KOPT-K1 (cell line): Measurements from ENCODE around the gene CSF3.

Source experiments
- H3K27ac ChIP-seq: fragments of 200-600 bp; sonication (generic); 2 replicates; pipeline ENCODE4 v1.5.1; 2016; ENCODE audit warnings: antibody characterized with exemption, mild to moderate bottlenecking, low read depth, low read length; ENCODE audit not compliant: poor library complexity, severe bottlenecking
- H3K36me3 ChIP-seq: fragments of 200-600 bp; sonication (generic); 2 replicates; pipeline ENCODE4 v1.5.1; 2017; ENCODE audit warnings: antibody characterized with exemption, mild to moderate bottlenecking, low read length, moderate library complexity; ENCODE audit not compliant: insufficient read depth
- H3K9me3 ChIP-seq: fragments of 200-600 bp; sonication (generic); 2 replicates; pipeline ENCODE4 v1.5.1; 2017; ENCODE audit warnings: antibody characterized with exemption, low read length, mild to moderate bottlenecking; ENCODE audit not compliant: insufficient read depth, poor library complexity, severe bottlenecking

Gene CSF3

DNA sequence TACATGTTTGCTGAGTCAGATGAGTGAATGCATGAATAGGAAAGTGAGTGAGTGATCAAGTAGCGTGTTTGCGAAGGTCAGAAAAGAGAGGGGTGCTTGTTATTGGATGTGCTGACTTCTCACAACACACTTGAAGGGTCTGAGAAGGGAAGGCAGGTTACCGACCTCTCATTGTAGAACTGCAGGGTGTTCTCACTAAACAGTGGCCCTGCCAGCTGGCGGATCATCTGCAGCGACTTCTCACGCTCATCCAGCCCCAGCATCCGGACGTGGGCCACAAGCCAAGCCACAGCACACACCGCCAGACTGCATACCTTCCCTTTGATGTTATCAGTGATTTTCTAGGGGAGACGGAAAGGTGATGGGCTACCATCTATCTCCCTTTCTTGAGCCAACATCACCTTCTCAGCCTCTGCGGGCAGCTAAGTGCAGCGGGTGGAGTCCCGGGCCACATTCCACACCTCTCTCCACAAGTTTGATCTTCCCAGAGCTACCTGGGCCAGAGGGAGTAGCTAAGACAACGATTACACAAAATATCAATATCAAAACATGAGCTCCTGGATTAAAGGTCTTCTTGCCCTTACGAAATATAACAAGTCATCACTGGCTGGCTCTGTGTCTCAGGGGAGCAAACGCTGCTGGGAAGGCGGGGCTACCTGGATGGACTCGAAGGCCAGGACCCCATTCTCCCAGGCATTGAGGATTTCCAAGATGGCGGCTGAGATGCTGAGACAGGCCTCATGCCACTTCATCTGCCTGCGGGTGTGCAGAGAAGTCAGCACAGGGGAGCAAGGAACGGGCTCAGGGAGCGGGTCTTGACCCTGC is 11.0 kb downstream of the CSF3 start:
- no peaks in the 10 kb centered on the region for H3K9me3 ChIP-seq
- peaks cover 98% of the 10 kb centered on the region for H3K36me3 ChIP-seq
- H3K27ac ChIP-seq = peak overlapping the region; percentile 25

DNA sequence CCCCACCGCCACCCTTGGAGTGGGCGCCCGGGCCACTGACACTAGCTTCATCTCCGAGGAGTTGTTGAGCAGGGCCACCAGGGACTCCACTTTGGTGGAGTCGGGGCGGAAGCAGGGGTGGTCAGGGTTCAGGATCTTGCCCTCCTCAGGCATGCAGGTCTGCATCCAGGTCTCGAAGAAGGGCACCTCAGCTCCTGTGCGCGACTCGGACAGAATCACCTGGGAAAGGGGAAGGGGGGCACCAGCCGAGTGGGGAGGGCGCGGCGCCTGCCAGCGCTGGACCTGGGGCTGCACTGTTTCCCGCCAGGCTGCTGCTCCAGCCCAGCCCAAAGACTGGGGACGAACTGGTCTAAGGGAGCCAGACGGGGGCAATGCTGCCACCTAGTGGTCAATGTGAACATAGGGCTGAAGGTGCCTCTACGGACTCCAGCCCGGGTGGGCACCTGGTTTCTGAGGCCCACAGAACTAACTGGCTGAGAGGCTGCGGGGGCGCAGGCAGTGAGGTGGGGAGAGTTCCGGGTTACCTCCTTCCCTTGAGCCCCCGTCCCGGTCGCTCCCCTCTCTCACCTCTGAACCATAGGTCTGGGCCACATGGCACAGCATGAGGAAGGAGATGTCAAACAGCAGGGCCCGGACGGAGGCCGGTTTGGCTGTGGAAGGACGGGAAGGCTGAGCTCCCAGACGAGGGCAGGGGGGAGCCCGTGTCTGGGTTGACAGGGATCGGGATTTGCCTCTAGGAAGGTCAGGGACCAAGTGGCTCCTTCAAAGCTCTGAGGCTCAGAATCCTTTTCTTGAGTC is 11.8 kb downstream of the CSF3 start:
- H3K36me3 ChIP-seq = peaks cover 98% of the 10 kb centered on the region
- H3K27ac ChIP-seq = no peak overlapping the region
- no peaks in the 10 kb centered on the region for H3K9me3 ChIP-seq

DNA sequence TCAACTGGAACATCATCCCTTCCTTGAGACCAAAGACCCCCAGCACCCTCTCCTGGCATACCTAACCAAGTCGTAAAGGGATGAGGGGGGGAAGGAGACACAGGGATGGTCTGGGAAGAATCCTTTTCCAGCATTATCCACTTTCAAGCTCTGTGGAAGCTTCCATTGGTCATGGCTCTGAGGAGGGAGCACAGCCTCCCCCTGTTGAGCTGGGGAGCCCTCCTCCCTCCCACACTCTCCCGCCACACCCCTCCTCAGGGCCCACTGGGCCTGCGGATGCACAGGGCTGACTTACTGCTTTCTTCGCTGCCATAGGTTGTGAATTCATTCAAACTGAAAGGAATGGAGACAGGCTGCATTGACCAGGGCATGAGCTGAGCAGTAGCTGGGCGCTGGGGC is 12.4 kb downstream of the CSF3 start:
- H3K27ac ChIP-seq = no peak overlapping the region
- H3K9me3 ChIP-seq = no peaks in the 10 kb centered on the region
- H3K36me3 ChIP-seq = peaks cover 98% of the 10 kb centered on the region

DNA sequence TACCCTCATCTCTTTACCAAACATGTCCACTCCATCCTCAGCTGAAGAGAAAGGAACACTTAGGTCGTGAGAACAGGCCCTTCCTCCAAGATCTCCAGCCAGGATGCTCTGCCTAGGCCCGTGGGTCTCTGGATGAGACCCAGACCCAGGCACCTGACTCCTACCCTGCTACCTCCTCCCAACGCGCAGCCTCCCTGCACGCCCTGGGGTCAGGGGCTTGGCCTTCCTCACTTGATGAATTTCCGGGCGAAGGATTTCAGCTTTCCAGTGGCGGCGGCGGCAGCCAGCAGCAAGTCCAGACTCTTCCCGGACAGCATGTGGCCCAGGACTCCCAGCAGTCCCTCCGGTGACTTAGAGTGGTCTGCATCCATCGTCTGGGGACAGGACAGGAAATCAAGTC is 13.4 kb downstream of the CSF3 start:
- Histone ChIP-seq H3K27ac (no peak overlapping the region), H3K9me3 (no peaks in the 10 kb centered on the region), H3K36me3 (peaks cover 98% of the 10 kb centered on the region)

DNA sequence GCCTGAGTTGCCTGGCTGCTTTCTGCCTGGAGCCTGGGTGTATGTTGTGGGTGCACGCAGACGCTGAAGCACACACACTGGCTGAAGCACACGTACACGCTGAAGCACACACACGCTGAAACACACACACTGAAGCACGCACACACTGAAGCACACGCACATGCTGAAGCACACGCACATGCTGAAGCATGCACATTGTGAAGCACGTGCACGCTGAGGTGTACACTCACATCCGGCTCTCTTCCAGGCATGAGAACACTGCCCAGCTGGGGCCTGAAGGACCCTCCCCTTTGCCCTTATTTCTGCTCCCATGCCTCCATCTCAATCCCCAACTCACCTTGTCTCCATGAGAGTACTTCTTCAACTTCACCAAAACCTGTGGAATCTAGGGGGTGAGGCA is 16.5 kb downstream of the CSF3 start:
- Histone ChIP-seq H3K9me3 (no peaks in the 10 kb centered on the region), H3K27ac (no peak overlapping the region), H3K36me3 (peaks cover 98% of the 10 kb centered on the region)

DNA sequence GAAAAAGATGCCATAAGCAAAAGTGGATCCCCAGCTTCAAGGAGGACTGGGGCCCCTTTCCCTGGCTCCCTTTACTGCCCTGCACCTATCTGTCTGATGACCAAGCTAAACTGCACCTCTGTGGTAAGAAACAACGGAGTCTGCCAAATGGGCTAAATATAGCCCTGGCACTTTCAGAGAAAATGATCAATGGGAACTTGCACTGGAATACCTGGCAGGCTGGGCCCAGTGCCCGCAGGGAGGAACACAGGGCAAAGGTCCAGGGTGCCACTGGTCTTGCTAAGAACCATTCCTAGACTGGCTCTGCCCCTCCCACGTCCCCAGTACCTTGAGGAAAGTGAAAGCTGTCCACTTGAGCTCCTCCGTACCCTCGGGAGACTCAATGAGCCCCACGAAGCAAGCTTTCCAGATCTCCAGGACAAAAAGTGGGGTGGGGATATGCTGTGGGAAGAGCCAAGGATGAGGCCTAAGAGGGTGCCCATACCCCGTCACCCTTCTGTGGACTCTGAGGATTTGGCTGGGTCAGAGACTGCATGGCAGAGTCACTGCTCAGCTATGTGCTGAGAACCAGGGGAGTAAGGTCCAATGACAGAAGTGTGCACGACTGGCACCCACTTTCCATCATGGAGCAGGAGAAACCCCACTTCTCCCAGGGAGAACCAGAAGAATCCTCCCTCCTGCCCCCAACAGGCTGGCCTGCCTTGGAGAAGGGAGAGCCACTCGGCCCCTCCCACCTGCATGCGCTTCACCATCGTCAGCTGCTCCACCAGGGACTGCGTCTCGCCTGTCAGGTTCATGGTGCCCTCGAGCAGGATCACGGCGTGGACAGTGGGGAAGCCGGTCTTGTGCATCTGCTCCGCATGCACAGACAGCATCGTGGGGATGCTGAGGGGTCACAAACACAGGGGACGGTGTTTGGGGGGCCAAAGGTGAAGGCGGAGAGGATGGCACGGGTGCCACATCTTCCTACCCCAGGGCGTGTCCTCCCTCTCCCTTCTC is 17.4 kb downstream of the CSF3 start:
- peaks cover 92% of the 10 kb centered on the region for H3K36me3 ChIP-seq
- H3K27ac ChIP-seq = no peak overlapping the region
- no peaks in the 10 kb centered on the region for H3K9me3 ChIP-seq

DNA sequence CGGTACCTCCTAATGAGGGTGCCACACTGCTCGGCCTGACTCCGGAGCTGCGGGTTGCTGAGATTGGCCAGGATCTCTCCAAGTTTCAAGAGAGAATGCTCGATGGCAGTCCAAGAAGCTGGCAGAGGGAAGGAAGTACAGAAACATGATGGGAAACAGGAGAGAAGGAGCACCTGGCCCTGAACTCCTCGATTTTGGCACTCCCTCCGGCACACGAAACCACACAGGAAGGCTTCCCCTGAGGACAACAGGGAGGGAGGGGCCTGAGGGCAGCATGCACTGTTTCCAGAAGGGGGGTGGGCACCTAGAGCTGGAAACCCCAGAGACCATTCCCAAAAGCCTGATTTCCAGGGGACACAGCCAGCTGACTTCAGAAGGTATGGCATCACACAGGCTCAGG is 18.1 kb downstream of the CSF3 start:
- H3K36me3 ChIP-seq = peaks cover 88% of the 10 kb centered on the region
- no peak overlapping the region for H3K27ac ChIP-seq
- H3K9me3 ChIP-seq = no peaks in the 10 kb centered on the region

DNA sequence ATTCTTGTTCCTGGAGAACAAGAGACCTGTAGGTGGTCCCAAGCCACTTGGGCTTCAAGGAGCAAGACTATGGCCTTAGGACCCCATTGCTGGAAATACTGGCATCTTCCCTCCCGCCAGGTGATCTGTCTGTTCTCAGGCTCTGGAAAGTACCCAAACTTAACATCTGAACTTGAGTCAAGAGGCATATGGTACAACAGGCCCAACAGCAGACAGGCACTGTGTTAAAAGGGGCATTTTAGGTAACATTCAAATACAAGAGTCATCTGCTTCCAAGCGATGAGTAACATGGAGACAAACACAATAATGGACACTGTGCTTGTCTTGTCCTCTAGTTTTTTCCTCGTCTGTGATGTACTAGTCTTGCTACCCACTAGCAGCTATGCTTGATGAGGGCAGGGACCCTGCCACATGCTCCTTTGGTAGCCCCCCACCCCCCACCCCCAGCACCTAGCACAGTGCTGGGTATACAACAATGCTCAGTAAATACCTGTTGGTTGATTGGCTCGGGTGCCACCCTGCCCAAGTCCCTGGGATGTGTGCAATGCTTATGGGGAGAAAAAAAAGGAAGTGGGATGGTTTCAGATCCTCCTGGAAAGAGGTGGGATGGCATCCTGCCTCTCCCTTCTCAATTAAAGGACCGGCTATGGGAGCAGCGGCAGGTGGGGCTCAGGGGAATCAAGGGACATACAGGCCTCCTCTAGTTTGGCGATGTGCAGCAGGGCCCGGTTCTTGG is 19.4 kb downstream of the CSF3 start:
- Histone ChIP-seq H3K27ac (no peak overlapping the region), H3K36me3 (peaks cover 75% of the 10 kb centered on the region), H3K9me3 (no peaks in the 10 kb centered on the region)

DNA sequence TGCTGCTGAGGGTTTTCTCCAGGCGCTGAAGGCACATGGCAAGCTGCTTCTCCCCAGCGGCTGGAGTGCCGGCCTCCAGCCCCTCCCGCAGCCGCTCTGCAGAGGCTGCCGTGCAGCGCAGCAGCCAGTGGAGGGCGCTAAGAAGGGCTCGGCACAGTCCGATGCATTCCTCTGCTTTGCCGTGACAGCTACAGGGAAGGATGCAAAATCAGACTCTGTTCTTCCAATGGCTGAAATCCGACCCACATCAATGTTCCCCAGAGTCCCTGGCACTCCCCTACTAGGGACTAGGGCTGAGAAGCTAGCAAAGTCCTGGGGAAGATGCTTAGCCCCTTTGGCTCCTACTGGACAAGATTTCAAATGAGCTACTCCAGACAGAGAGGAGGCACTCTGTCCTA is 19.9 kb downstream of the CSF3 start:
- H3K27ac ChIP-seq = no peak overlapping the region
- H3K36me3 ChIP-seq = peaks cover 70% of the 10 kb centered on the region
- no peaks in the 10 kb centered on the region for H3K9me3 ChIP-seq

DNA sequence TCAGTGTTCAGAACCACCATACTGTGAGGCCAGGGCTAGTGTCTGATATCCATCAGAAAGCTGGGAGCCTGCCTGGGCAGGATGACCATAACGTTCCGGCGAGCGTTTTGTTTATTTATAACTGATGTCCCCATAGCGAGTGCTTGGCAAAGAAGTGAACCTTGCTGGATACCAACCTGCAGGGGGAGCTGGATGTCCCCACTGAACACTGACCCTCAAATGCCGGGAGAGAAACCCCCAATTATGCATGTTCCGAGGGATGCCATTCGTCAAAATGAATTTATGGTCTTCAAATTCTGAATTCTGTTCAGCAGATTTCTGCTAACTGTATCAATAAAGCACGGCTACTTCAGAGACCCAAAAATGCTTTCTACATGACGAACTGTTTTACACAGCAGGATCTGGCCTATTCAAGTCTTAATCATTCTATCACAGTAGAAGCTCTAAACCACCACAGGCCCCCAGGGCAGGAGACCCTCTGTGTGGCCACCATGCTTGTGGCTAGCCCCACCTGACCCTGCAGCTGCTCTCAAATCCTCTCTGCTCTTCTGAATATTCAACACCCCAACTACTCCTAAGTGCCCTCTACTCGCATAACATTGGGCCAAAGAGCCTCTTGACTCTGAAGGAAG is 23.8 kb downstream of the CSF3 start:
- H3K36me3 ChIP-seq = peaks cover 49% of the 10 kb centered on the region
- no peaks in the 10 kb centered on the region for H3K9me3 ChIP-seq
- no peak overlapping the region for H3K27ac ChIP-seq

DNA sequence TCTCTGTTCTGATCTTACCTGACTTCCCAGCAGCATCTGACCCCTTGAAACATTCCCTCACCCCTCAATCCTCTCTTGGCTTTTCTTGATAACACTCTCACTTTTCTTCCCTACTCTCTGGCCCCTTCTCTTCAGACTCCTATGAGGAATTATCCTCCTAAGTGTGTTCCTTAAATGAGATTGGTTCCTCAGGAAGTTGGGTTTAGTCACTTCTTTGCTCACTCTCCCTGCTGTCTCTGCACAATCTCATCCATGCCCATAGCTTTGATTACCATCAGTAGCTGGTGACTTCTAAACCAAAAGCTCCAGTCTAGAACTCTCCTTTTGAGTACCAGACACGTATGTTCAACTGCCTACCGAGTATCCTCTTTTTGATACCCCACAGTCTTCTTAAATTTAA is 26.0 kb downstream of the CSF3 start:
- Histone ChIP-seq H3K9me3 (no peaks in the 10 kb centered on the region), H3K36me3 (peaks cover 41% of the 10 kb centered on the region), H3K27ac (no peak overlapping the region)

DNA sequence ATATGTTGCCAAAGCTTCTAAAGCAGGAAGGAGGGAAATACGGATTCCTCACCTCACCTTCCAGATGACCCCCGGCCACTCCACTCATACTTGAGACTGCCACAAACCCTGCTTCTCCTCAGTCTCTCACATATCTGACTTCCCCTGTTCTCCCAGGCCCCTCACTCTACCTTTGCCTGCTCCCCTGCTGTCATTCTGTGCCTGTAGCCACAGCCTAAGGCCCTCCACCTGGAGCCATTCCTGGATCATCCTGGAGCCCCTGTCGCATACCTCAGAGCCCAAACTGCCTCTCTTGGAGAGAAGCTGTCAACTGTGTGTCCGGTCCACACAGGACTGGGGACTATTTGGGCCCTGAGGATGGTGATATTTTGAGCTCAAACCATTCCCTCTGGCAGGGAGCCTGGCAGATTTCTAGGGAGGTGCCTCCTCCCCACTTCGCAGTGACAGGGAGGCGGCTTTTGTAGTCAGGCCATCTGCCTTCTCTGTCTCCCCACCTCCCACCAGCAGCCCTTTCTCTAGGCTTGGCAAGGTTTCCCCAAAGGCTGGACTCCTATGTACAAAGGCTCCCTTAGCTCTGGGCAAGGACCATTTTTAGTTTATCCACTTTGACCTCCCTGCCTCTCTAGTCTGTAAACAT is 41.3 kb downstream of the CSF3 start:
- Histone ChIP-seq H3K36me3 (peaks cover 16% of the 10 kb centered on the region), H3K27ac (no peak overlapping the region)

DNA sequence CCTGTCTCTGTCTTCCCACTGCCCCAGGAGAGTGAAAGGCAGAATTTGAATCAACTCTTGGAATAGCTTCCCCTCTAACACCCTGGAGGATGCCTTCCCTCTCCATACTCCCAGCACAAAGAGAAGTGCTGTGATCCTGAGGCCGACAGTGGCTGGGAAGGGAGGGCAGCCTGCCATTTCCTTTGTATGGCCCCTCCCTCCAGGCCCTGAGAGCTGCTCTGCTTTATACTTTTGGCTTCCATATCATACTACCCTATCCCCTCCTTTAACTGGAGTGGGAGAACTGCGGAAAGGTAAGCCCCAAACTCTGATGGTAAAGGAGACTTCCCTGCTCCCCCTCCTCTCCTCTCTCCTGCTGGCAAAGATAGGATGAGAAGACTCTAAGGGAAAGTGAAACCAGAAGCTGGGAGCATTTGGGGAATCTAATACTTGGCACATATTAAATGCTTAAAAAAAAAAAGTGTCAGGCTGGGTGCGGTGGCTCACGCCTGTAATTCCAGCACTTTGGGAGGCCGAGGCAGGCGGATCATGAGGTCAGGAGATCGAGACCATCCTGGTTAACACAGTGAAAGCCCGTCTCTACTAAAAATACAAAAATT is 43.0 kb downstream of the CSF3 start:
- H3K9me3 ChIP-seq = no peaks in the 10 kb centered on the region
- H3K27ac ChIP-seq = no peak overlapping the region
- H3K36me3 ChIP-seq = no peaks in the 10 kb centered on the region

More for the DNA sequence above, 41.3 kb downstream of the CSF3 start:
- no peaks in the 10 kb centered on the region for H3K9me3 ChIP-seq
